CD4-positive, alpha-beta T cell treated with Interleukin-17A for 4 hours (primary cell): ENCODE data around the gene SIDT1.

Source experiments
- DNase-seq: peaks from one replicate; pipeline ENCODE4 v3.0.0-alpha.2; 2020; ENCODE audit warnings: mixed read lengths

SIDT1 gene

DNA sequence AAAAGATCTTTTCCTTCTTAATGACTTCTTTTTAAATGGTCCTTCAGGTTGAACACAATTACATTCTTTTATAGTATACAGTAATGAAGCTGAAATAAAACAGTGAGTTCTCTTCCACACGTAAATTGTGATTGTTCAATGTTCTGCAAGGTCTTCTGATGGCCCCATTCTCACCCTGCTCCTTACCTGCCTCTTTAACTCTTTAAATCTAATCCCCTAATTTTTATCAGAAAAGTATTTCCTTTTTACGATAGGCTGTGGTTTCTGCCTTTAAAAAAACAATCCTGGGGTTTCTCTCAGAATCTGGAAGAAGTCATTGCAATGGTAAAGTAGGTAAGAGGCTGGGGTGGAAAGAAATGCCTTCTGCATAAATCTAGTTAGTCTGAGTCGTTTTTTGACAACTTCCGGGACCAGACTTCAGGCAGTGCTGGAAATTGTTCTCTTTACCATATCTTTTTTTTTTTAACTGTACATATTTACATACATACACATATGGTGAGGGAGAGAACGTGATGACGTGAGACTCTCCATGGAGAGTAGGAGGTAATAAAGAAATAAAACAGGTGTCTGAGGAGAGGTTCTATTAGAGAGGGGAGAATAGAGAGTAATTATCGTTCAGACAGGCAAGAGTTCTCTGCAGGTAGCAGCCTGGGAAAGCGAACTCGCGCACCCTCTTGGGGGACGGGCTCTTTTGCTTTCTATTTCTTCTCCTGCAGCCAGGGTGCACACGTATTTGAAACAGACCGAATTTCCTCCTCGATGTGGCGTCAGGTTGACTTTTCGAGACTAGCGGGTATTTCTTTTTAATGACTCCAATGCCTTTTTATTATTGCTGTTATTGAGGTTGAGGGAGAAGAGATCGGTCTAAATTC lies at the start of gene SIDT1:
Gene SIDT1 (plus strand): TSS at position 730 of the 872 bp plus-strand sequence. CDS start 467 bp downstream, outside the sequence.
- DNase-seq: peak; percentile 79

DNA sequence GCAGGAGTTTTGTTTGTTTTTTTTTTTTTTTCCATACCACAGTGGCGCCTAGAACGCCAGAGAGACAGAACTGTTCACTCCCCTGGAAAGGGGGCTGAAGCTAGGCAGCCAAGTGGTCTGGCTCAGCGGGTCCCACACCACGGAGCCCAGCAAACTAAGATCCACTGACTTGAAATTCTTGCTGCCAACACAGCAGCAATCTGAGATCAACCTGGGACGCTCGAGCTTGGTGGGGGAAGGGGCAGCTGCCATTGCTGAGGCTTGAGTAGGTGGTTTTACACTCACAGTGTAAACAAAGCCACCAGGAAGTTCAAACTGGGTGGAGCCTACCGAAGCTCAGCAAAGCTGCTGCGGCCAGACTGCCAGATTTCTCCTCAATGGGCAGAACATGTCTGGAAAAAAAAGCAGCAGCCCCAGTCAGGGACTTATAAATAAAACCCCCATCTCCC lies 47.2 kb upstream of the SIDT1 start:
- peak; percentile 41 for DNase-seq

DNA sequence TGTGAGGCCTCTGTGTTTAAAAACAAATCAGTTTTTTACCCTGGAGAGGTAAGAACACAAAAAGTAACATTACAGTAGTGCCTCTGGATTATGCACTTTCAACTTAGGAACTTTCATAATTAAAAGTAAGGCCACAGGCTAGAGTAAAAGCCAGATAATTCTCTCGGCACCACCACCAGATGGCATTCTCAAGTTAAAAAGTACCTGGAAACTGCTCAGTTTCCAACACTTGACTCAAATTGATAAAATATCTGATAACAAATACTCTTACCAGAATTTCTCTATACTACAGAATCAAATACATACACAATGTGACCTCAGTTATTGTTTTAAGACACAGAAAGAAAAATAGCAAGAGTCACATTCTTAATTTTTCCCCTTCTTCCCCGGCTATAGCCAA lies 37.3 kb upstream of the SIDT1 start:
- peak; percentile 59 for DNase-seq

DNA sequence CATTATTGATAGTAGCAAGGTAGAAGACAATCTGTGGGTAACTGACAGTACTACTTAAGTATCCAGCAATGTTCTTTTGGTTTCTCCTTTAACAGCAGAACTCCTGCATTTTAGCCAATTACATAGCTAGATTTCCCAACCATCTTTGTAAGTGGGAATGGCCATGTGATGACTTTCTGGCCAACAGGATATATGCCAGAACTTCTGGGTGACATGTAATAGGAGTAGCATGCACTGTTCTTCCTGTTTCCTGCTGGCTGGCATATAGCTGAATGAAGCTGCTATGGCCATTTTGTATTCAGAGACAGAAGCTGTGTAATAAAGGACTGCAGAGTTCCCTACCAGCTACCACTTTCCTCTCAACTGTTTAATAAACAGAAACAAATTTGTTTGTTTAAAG lies 35.4 kb upstream of the SIDT1 start:
- DNase-seq: no peak

DNA sequence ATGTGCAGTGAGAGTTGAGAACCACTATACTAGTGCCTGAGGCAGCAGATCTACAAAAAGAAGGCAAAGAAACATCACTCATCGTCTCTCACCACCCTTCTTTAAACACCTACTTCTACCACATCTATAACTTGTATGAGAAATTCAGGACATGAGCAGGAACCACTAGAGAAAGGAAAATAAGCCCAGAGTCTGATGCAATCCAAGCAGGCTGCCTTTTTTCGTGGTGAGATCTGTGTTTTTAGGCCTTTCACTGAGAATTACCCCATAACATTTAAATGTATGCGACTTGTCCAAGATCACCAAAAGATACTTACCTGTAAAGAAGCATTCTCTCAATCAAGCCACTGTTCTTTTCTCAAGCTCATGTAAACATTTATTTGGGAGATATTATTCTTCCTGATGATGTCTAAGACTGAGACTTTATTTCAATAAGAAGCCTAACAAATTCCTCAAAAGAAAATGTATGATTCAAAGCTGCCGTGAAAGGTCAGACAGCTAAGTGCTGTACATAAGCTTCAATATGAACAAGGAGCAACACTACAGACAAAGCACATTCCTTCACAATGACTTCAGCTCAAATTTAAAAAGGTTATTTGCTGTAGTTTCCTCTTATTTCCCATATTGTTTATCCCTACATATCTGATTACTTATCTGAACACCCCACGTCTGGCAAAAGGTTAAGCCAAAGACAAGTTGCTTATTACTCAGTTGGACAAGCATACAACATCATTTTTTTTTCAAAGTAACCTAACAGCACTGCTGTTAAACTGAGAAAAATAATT lies 33.9 kb upstream of the SIDT1 start:
- DNase-seq: no peak

DNA sequence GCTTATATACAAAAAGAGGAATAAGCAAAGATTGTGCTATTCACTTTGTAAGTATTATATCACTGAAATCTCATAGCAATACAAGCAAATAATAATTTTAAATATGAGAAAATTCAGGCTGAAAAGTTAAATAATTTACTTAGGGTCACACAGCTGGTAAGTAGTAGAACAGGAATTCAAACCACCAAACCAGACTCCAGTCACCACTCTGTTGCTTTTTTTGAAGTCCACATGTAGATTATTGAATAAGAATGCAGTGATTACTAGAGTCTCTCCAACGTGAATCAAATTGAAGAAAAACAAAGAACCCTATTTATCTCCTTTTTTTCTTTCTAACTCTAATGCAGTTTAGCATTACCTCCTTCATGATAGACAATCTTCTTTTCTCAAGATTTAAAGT lies 33.3 kb upstream of the SIDT1 start:
- no peak for DNase-seq

DNA sequence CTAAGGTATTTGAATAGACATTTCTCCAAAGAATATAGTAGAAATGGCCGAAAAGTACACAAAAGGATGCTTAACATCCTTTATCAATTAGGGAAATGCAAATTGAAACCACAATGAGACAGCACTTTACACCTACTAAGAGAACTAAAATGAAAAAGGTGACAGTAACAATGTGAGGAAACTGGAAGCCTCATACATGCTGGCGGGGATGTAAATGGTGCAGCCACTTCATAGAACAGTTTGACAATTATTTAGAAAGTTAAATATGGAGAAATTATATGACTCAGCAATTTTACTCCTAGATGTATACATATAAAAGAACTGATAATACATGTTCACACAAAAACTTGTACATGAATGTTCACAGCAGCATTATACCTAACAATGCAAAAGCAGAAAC lies 30.8 kb upstream of the SIDT1 start:
- no peak for DNase-seq

DNA sequence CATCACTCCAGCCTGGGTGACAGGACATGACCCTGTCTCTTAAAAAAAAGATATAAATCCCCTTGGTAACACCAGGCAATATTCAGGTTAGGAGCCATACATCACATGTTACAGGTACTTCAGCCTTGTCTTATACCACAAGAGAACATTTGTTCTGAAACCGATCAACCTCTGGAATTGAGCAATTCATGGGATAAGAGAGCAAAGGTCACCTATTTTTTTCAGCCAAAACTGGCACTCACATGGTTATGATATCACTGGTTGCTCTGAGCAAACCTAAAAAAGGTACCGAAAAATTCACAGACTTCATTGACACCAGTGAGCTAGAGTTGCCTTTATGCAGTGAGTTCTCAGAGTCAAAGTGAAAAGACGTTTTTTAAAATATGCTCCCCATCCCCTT lies 26.5 kb upstream of the SIDT1 start:
- DNase-seq: no peak

DNA sequence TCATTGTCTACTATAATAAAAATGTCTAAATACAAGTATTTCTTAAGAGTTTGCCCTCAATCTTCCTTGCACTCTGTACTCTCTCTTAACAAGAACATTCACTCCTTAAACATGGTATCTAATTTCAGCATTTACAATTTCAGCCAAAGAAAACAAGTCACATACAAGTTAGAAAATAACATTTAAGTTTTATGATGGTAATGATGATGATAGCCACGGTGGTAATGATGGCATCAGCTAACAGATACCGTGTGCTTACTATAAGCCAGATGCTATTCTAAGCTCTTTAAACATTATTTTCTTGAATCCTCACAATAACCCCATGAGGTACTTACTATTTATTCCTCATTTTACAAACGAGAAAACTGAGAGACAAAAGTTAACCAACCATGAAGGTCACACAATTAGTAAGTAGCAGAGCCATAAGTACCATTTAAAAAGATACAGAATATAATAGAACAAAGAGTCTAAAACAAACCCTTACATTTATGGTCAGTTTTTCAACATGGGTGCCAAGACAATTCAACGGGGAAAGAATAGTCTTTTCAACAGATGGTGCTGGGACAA lies 24.8 kb upstream of the SIDT1 start:
- no peak for DNase-seq

DNA sequence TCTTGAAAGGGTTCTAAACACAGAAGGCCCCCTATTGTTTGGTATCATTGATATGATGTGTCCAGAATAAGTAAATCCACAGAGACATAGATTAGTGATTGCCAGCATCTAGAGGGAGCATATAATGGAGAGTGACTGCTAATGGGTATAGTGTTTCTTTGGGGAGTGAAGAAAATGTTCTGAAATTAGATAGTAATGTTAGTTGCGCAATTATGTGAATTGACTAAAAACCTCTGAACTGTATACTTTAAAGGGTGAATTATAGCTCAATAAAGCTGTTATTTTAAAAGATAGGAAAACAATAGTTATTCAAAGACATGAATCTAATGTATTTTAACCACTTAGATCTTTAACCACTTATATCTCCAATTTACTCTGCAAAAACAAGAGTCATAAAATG lies 23.4 kb upstream of the SIDT1 start:
- no peak for DNase-seq

DNA sequence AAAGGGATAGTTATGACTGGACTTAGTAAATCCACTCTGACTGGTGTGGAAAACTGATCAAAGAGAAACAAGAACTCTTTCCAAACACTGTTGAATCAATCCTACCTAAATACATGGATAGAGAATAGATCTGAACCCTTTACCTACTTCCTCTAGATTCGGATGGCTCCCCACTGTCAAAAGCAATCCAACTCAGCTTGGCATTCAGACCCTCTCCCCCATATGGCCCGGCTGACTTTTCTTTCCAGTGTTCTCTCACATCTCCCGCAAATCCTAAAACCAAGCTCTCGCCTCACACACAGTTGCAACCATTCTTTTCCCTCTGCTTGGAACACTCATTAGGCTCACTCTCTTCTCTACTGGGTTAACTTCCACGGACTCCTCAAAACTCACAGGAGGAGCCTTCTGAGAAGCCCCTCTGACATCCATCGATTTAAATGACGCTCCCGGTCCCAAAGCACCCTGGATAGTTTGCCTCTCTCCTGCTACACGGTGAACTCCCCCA lies 18.0 kb upstream of the SIDT1 start:
- DNase-seq: no peak

DNA sequence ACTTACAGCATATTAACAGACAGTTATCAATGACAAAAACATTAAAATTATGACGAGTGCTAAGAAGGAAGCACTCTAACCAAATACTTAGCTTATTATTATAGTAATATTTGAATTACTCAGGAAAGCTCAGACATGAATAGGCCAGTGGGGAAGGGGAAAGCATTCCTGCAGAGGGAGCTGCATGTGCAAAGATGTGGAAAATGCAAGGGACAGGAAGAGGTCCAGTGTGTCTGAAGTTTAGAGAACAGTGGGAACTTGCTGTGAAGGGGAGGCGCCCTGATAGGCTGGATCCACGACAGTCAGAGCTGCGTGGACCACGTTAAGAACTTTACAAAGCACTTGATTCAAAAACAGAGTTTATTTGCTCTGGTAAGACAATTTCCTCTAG lies 16.2 kb upstream of the SIDT1 start:
- no peak for DNase-seq

DNA sequence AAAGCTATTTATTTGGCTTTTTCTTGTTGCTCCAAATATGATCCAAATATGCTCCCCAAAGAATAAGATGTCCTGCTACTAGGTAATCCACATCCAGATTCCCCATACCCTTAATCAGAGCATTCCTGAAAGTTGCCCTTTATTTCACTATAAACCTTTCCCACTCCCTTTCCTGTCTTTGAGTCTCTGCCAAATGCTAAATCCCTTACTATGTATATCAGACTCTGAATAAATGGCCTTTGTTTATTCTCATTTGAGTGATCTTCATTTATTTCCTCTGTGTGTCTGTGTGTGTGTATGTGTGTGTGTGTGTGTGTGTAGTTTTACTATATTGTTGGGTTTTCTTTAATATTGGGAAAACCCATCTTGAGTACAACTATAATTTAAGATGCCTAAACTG lies 10.4 kb upstream of the SIDT1 start:
- DNase-seq: no peak

DNA sequence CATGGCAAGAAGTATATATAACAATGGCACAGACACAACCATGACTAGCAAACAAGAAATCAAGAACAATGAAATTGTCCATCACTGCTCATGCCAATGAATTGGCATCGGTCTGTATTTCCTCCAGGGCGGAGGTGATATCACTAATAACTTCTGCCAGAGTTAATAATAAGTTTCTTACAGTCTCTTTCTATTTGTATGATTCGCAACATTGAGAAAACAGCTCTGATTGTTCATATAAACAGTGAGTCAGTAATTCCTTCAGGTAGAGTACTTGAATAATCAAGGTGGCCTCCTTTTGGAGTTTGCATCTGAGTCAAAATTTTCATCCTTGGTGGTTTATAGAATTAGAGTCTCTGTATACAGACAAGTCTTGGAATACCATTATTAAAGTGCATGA lies 9.1 kb upstream of the SIDT1 start:
- DNase-seq: no peak

DNA sequence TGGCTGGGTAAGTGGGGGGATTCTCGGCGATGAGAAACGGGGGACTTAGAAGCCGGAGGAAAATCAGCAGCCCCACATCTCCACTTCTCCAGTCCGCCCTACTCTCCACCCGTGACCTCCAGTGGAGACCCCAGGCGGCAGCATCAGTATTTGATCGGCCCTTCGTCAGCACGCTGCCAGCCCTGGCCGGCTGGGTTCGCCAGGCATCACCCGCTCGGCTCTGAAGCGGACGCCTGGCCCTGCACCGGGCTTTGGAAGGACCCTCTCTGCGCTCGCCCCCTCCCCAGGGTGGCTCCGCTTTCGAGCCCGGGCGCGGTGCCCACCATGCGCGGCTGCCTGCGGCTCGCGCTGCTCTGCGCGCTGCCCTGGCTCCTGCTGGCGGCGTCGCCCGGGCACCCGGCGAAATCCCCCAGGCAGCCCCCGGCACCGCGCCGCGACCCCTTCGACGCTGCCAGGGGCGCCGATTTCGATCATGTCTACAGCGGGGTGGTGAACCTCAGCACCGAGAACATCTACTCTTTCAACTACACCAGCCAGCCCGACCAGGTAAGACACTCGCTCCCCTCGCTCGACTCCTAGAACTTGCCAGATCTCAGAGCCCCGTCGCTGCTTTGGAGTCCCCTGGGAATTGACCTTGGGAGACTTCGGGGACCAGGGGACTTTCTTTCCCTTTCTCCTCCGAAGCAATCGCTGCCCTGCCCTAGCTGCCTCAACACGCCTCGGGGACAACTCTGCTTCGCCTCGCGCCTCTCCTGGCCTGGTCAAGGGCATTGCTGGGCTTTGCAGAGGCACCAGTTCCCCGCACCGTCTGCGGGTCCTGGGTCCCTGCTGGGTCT lies 561 bp downstream of the SIDT1 start:
- peak; percentile 61 for DNase-seq

DNA sequence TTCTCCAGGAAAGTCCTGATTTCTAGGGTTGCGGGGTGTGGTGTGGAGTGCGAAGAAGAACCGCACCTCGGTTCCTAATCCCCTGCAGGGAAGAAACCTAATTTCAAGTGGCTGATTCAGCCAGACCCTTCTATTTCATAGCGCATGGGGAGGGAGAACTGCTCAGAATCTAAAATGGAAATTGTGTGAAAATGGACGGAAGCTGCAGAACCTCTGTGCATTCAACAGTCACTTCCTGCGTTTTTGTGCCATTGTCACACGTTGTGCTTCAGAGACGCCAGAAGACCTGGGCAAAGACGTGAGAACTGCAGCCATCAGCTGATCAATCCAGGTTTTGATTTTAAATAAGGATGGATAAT lies 1.2 kb downstream of the SIDT1 start:
- DNase-seq: peak; percentile 59

DNA sequence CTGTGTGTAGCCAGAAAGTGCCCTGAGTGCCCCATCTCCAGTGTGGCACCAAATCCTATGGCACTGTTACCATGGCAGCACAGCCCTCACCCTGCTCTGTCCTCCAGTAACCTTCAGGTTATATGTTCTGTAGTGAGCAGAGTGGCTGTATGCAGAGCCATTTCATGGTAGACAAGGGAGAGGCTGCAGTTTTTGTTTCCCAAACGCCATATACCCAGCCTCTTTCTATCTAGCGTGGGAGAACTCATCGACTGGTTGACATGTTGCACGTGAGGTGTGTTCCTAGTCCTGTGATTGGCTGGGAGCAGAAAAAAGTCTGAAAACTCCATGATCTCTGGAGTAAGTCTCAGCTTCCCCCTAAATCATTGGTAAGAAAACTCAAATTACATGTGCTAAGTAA lies 2.0 kb downstream of the SIDT1 start:
- DNase-seq: peak; percentile 27

DNA sequence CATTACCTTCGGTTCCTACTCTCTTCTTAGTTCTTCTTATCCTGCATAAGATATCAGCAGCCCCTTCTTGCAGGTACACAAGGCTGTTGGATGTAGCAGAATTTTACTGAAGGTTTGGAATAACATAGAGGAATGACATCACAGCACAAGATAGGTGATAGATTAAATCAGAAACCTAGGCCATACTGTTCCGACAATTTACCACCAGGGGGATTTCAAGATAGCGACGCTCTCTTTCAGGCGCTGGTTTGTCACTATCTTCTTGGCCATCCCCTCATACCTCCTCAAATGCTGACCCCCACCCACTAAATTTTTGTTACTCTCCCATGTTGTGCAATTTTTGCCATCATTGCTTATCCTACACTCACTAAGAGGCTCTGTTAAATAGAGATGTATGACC lies 3.5 kb downstream of the SIDT1 start:
- DNase-seq: no peak

DNA sequence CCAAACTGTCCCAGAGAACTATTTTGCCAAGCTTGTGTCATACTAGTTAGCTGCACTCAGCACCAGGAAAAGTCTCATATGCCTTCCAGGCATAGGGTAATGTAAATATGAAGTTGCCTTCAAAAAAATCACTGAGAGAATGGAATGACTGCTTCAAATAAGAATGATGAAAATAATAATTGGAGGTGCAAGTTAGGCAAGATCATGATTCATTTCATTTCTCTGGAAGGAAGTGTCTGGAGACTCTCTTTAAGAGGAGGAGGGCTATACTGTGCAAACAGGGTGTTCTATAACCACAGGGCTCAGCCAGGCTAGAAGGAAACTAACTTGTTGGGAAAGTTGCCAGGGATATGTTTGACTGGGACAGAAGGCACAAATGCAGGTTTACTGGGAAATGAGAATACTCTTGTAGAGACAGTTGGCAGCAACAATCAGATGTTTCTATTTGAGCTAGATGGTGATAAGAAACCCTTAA lies 4.3 kb downstream of the SIDT1 start:
- DNase-seq: no peak

DNA sequence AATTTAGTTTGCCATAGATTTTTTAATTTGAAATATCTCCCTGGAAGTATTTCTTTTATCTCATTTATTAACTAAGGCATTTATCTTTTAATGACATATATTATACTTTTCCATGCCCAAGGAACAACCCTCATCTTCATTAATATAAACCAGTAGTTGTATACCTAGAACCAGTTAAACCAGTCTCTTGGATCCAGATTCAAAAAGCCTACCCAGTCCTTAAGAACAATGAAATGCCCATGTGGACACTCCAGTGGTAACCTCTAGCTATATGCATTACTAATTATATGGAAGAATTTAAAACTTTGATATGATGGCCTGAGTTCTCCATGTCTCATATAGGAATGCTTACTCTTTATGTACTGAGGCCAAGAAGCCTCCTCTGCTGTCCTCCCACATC lies 4.8 kb downstream of the SIDT1 start:
- no peak for DNase-seq

DNA sequence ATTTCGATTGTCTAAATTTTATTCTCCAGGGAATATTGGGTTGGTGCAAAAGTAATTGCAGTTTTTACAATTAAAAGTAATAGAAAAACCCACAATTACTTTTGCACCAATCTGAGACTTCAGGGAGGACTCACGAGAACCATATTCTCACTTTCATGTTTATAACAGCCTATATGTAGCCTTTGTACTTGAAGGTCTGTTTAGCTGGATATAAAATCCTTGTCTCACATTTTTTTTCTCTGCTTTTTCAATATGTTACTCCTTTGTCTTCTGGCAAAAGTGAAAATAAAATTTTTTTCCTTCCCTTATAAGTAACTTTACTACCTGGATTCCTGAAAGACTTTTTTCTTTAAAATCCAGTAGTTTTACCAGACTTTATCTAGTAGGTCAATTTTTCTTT lies 9.2 kb downstream of the SIDT1 start:
- DNase-seq: no peak

DNA sequence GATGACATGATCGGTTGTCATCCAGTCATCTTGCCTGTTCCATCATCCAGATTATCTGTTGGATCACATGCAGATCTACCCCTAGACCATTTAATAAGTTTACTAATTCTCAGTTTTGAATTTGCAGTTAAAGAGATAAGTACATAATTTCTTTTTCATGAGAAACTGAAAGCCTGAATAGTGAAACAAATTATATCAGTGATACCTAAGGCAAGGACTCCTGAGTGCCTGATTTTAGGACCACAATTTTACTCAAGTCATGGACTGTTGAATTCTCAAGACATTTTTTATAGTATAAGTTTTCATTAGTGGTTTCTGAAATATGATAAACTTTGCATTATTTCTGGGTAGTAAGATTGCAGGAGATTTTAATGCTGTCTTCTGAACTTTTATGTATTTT lies 13.2 kb downstream of the SIDT1 start:
- DNase-seq: no peak
